Endothelial cell of umbilical vein (primary cell): ENCODE data around the gene SPAG16. TPM values are rescaled to one million over a fixed set of nuclear protein-coding genes. Genes with fewer than 3 reads are reported as not detected.

Source experiments
- BruUV-seq: library from RNA; stranded (reverse); fragments of 400-500 nt; replicated peaks from 2 replicates; lab custom pipeline; 2021; lab: Mats Ljungman, UMichigan
- CTCF ChIA-PET: fragments of 300-600, 350-600 bp; sonication (Branson Sonifier 250); formaldehyde crosslinking; loops from one replicate; lab custom pipeline; 2021; ENCODE audit warnings: antibody characterized with exemption, inconsistent platforms; lab: Charles Lee
- POLR2A ChIA-PET: fragments of 300-600, 350-600 bp; sonication (Branson Sonifier 250); formaldehyde crosslinking; loops from one replicate; lab custom pipeline; 2021; ENCODE audit warnings: antibody characterized with exemption, inconsistent platforms; lab: Charles Lee
- DNase-seq: peaks from one replicate; pipeline ENCODE4 v3.0.0-alpha.2; 2011; ENCODE audit warnings: low read depth, low spot score
- FAIRE-seq: peaks from 2 replicates; lab custom pipeline; 2011; peaks lifted over from hg19 to GRCh38; lab: Jason Lieb, UNC
- H2AFZ ChIP-seq: 2 replicates; pipeline ENCODE4 v1.6.0; 2012; ENCODE audit warnings: low read depth, low read length, control low read depth, inconsistent platforms
- H3K27ac ChIP-seq: 2 replicates; pipeline ENCODE4 v1.5.1; 2011; ENCODE audit warnings: low read depth, mild to moderate bottlenecking, control low read depth, low read length, moderate library complexity; ENCODE audit not compliant: insufficient read depth
- H3K27me3 ChIP-seq, 2 experiments: 2 replicates each; pipeline versions ENCODE4 v1.6.0 to v1.6.1; 2011; ENCODE audit warnings: low read length in 2 of 2, mixed read lengths in 1 of 2; ENCODE audit not compliant: control insufficient read depth in 2 of 2, insufficient read depth in 2 of 2
- H3K36me3 ChIP-seq, 2 experiments: 2 replicates in 1 of 2; 3 replicates in 1 of 2; pipeline ENCODE4 v1.5.1; 2011; ENCODE audit warnings: low read length in 2 of 2, mild to moderate bottlenecking in 1 of 2, moderate library complexity in 1 of 2; ENCODE audit not compliant: control insufficient read depth in 2 of 2, insufficient read depth in 2 of 2; ENCODE audit errors: extremely low read depth in 1 of 2
- H3K4me1 ChIP-seq: 3 replicates; pipeline ENCODE4 v1.5.1; 2011; ENCODE audit warnings: mild to moderate bottlenecking, low read length; ENCODE audit not compliant: control insufficient read depth, insufficient read depth; ENCODE audit errors: extremely low read depth
- H3K4me2 ChIP-seq: 2 replicates; pipeline ENCODE4 v1.6.1; 2011; ENCODE audit warnings: low read length, control low read depth, mixed read lengths; ENCODE audit not compliant: insufficient read depth
- H3K4me3 ChIP-seq, 3 experiments: fragments of 200-600 bp in 1 of 3; sonication (generic), shearing (Covaris generic) in 1 of 3; replicated peaks in 1 of 3; 2 replicates each; pipeline ENCODE4 v1.5.1; 2011 to 2016; ENCODE audit warnings: control low read depth in 3 of 3, low read length in 3 of 3, mild to moderate bottlenecking in 2 of 3, inconsistent platforms in 1 of 3, low read depth in 1 of 3, moderate library complexity in 1 of 3; ENCODE audit not compliant: insufficient read depth in 1 of 3
- H3K79me2 ChIP-seq: 2 replicates; pipeline ENCODE4 v1.6.0; 2012; ENCODE audit warnings: low read length, inconsistent platforms; ENCODE audit not compliant: control insufficient read depth, insufficient read depth
- H3K9ac ChIP-seq: replicated peaks from 2 replicates; pipeline ENCODE3; 2011; ENCODE audit warnings: low read length, control low read depth; ENCODE audit not compliant: insufficient read depth; ENCODE audit errors: extremely low read depth
- H3K9me1 ChIP-seq: replicated peaks from 3 replicates; pipeline ENCODE4 v1.6.0; 2011; ENCODE audit warnings: mild to moderate bottlenecking, low read length; ENCODE audit not compliant: control insufficient read depth, insufficient read depth; ENCODE audit errors: extremely low read depth
- H3K9me3 ChIP-seq: replicated peaks from 2 replicates; pipeline ENCODE4 v1.5.1; 2012; ENCODE audit warnings: low read length, inconsistent platforms; ENCODE audit not compliant: control insufficient read depth, insufficient read depth
- H4K20me1 ChIP-seq: replicated peaks from 2 replicates; pipeline ENCODE3; 2011; ENCODE audit warnings: mild to moderate bottlenecking, low read length; ENCODE audit not compliant: control insufficient read depth, insufficient read depth; ENCODE audit errors: extremely low read depth
- CTCF ChIP-seq, 2 donors: IDR thresholded peaks; 1 replicate in 1 of 2; 2 replicates in 1 of 2; pipeline ENCODE4 v1.5.1; 2011; ENCODE audit warnings: low read length in 2 of 2, mild to moderate bottlenecking in 2 of 2, moderate library complexity in 2 of 2, control low read depth in 1 of 2, inconsistent platforms in 1 of 2, low read depth in 1 of 2; ENCODE audit not compliant: insufficient read depth in 1 of 2; ENCODE audit errors: extremely low read depth in 1 of 2
- EZH2 ChIP-seq: IDR thresholded peaks from 2 replicates; pipeline ENCODE4 v1.6.1; 2012; ENCODE audit warnings: borderline replicate concordance, low read depth, mild to moderate bottlenecking, moderate library complexity, low read length, inconsistent platforms; ENCODE audit not compliant: severe bottlenecking
- FOS ChIP-seq: IDR thresholded peaks from 2 replicates; pipeline ENCODE4 v1.6.1; 2011; ENCODE audit warnings: mild to moderate bottlenecking, low read length, moderate library complexity, borderline replicate concordance; ENCODE audit not compliant: insufficient read depth
- GATA2 ChIP-seq: IDR thresholded peaks from 2 replicates; pipeline ENCODE4 v1.7.0; 2011; ENCODE audit warnings: low read depth, mild to moderate bottlenecking, moderate library complexity, mixed read lengths, low read length; ENCODE audit not compliant: insufficient read length, insufficient read depth
- JUN ChIP-seq: IDR thresholded peaks from 2 replicates; pipeline ENCODE4 v1.6.1; 2011; ENCODE audit warnings: borderline replicate concordance, low read depth; ENCODE audit not compliant: insufficient read length, insufficient read depth
- MAX ChIP-seq: IDR thresholded peaks from 2 replicates; pipeline ENCODE4 v1.6.1; 2011; ENCODE audit not compliant: insufficient read depth, insufficient read length
- MYC ChIP-seq: IDR thresholded peaks from one replicate; pipeline ENCODE4 v1.6.1; 2011; ENCODE audit warnings: mild to moderate bottlenecking, low read depth, low read length
- POLR2A ChIP-seq: IDR thresholded peaks from 2 replicates; pipeline ENCODE4 v1.6.1; 2012; ENCODE audit warnings: low read depth, mild to moderate bottlenecking, control low read depth, low read length
- POLR2AphosphoS5 ChIP-seq: IDR thresholded peaks from 2 replicates; pipeline ENCODE4 v1.6.1; 2012; ENCODE audit warnings: low read depth, mild to moderate bottlenecking, control low read depth, low read length, moderate library complexity; ENCODE audit not compliant: insufficient read depth
- dilution Hi-C: fragments of 300-500 bp; cut with MboI; formaldehyde crosslinking; loops from one replicate; pipeline ENCODE4 v1.15.0; 2019; ENCODE audit warnings: low sequenced_read_pairs; ENCODE audit not compliant: extremely low pct_ligation_motif_present
- intact Hi-C: fragments of 100-400 bp; cut with micrococcal nuclease; formaldehyde crosslinking; loops from one replicate; pipeline ENCODE4 v1.10.0; 2022
- polyA plus RNA-seq, 4 experiments: library from polyadenylated mRNA; depleted of rRNA in 3 of 4; stranded (reverse) in 3 of 4; unstranded in 1 of 4; fragments of >200 nt; gene quantifications; 2 replicates each; pipeline versions ENCODE4 v1.2.1 to v1.2.3, GENCODE V29; 2011 to 2012; ENCODE audit warnings: missing spikeins in 1 of 4
- total RNA-seq: library from RNA; stranded (reverse); gene quantifications from 2 replicates; pipeline ENCODE4 v1.2.3, GENCODE V29; 2021

The SPAG16 gene
- total and polyA plus RNA-seq, 2 donors (not counting 3 experiments of a cell fraction or from before 2014, with no cell fraction given): 4.0 to 7.7 TPM

GRCh38 chr2:213296270-213296669 is 12.0 kb downstream of the SPAG16 start:
- no peak for TF ChIP-seq POLR2A
- Histone ChIP-seq H3K27me3 (no peaks in the 10 kb centered on the region), H3K4me3 (no peak overlapping the region), H4K20me1 (no peaks in the 10 kb centered on the region), H3K4me1 (no peaks in the 10 kb centered on the region), H3K9ac (no peak overlapping the region), H2AFZ (no peak overlapping the region), H3K9me3 (no peaks in the 10 kb centered on the region), H3K36me3 (no peaks in the 10 kb centered on the region), H3K27ac (no peak overlapping the region), H3K4me2 (no peak overlapping the region), H3K9me1 (no peaks in the 10 kb centered on the region), H3K79me2 (no peaks in the 10 kb centered on the region)
- no TSS peak for BruUV-seq
- FAIRE-seq: no peak
- DNase-seq: no peak
- CTCF ChIA-PET: no interaction called here
- dilution Hi-C loops (no loop called here), intact Hi-C loops (no loop called here)
- POLR2A ChIA-PET: no interaction called here

GRCh38 chr2:213306316-213306942 is 22.2 kb downstream of the SPAG16 start:
- Histone ChIP-seq H3K9me3 (peaks cover 4% of the 10 kb centered on the region), H3K79me2 (no peaks in the 10 kb centered on the region), H3K4me1 (no peaks in the 10 kb centered on the region), H3K36me3 (no peaks in the 10 kb centered on the region), H3K4me3 (no peak overlapping the region), H3K9me1 (no peaks in the 10 kb centered on the region), H3K27ac (no peak overlapping the region), H3K4me2 (no peak overlapping the region), H4K20me1 (no peaks in the 10 kb centered on the region), H2AFZ (no peak overlapping the region), H3K9ac (no peak overlapping the region), H3K27me3 (no peaks in the 10 kb centered on the region)
- intact Hi-C loops: no loop called here
- dilution Hi-C loops: no loop called here
- DNase-seq: no peak
- ChIA-PET CTCF (no interaction called here), POLR2A (no interaction called here)
- no peak for FAIRE-seq
- BruUV-seq: no TSS peak
- TF ChIP-seq JUN: no peak
- TF ChIP-seq GATA2: no peak
- no peak for TF ChIP-seq POLR2AphosphoS5
- no peak for TF ChIP-seq EZH2
- no peak for TF ChIP-seq MYC
- no peak for TF ChIP-seq FOS
- TF ChIP-seq CTCF (IDR thresholded peaks at IDR 0.05; ENCODE audit: extremely low read depth in 1 of 2, insufficient read depth in 1 of 2, low read depth in 1 of 2, low read length in 2 of 2): no peak
- TF ChIP-seq POLR2A: no peak
- TF ChIP-seq MAX: no peak
